Osteocyte (in vitro differentiated cells): ENCODE measurements around the gene SMARCB1. TPM values are rescaled to one million over a fixed set of nuclear protein-coding genes. Genes with fewer than 3 reads are reported as not detected.

ENCODE experiments used
- DNase-seq: peaks from one replicate; pipeline ENCODE4 v3.0.0; 2021; ENCODE audit warnings: mixed read lengths; ENCODE audit not compliant: unreplicated experiment; ENCODE audit errors: extremely low spot score
- H3K27ac Mint-ChIP-seq: one replicate; pipeline ENCODE4 v1.8.0; 2021; ENCODE audit warnings: mild to moderate bottlenecking, mixed read lengths; ENCODE audit not compliant: unreplicated experiment
- H3K27me3 Mint-ChIP-seq: one replicate; pipeline ENCODE4 v1.8.0; 2021; ENCODE audit warnings: mixed read lengths; ENCODE audit not compliant: unreplicated experiment
- H3K36me3 Mint-ChIP-seq: one replicate; pipeline ENCODE4 v1.8.0; 2021; ENCODE audit warnings: mixed read lengths; ENCODE audit not compliant: unreplicated experiment
- H3K4me1 Mint-ChIP-seq: one replicate; pipeline ENCODE4 v1.8.0; 2021; ENCODE audit warnings: mixed read lengths; ENCODE audit not compliant: unreplicated experiment
- H3K4me3 Mint-ChIP-seq: one replicate; pipeline ENCODE4 v1.8.0; 2021; ENCODE audit warnings: mild to moderate bottlenecking, moderate library complexity, mixed read lengths; ENCODE audit not compliant: unreplicated experiment
- H3K9me3 Mint-ChIP-seq: one replicate; pipeline ENCODE4 v1.8.0; 2021; ENCODE audit warnings: mixed read lengths; ENCODE audit not compliant: unreplicated experiment
- total RNA-seq: library from RNA; stranded (reverse); gene quantifications from 2 replicates; pipeline ENCODE4 v1.2.1, GENCODE V29; 2021
- TF ChIP-seq, protein P1 (sequence below): fragments of 200-600 bp; sonication (generic); IDR thresholded peaks from 2 replicates; pipeline ENCODE4 v1.5.0; 2021; ENCODE audit warnings: antibody characterized with exemption, mild to moderate bottlenecking, moderate library complexity

Gene SMARCB1
- total RNA-seq, 1 donor from 2014 or later, result 126 TPM

DNA sequence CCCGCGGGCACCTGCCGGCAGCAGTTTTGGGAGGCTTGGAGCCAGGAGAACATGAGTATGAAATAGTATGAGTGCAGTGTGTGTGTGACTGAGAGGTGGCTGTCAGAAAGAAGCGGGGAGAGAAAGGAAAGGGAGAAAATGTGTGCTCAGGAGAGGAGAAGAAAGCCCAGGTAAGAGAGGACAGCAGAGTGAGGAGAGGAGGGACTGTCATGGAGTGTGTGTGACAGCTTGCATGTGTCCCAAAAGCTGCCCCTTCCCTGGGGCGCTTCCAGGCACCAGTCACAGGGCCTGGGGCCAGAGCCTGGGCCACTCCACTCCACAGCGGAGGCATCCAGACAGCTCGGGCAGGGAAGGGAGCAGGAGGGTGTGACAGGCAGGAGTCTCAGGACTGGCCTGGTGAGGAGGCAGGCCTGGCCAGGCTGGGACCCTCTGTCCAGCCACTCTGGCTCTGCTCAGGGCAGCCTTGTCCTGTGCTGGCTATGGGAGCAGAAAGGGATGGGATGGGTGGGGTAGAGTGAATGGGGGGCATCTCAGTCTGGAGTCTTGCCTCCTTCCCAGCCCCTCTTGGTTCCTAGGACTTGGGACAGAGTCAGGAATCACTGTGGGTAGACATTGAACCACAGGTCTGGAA lies 13.2 kb upstream of the SMARCB1 start:
- Mint-ChIP-seq H3K9me3 (no peaks in the 10 kb centered on the region), H3K4me1 (peaks cover 54% of the 10 kb centered on the region), H3K27ac (peak overlapping the region; percentile 85), H3K4me3 (peak overlapping the region; percentile 72), H3K27me3 (no peaks in the 10 kb centered on the region), H3K36me3 (no peaks in the 10 kb centered on the region)
- TF ChIP-seq, protein P1, sequence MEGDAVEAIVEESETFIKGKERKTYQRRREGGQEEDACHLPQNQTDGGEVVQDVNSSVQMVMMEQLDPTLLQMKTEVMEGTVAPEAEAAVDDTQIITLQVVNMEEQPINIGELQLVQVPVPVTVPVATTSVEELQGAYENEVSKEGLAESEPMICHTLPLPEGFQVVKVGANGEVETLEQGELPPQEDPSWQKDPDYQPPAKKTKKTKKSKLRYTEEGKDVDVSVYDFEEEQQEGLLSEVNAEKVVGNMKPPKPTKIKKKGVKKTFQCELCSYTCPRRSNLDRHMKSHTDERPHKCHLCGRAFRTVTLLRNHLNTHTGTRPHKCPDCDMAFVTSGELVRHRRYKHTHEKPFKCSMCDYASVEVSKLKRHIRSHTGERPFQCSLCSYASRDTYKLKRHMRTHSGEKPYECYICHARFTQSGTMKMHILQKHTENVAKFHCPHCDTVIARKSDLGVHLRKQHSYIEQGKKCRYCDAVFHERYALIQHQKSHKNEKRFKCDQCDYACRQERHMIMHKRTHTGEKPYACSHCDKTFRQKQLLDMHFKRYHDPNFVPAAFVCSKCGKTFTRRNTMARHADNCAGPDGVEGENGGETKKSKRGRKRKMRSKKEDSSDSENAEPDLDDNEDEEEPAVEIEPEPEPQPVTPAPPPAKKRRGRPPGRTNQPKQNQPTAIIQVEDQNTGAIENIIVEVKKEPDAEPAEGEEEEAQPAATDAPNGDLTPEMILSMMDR, result no peak
- no peak for DNase-seq

- H3K4me3 Mint-ChIP-seq, result peak overlapping the region; percentile 72
- H3K36me3 Mint-ChIP-seq, result no peaks in the 10 kb centered on the region
- H3K4me1 Mint-ChIP-seq, result peaks cover 53% of the 10 kb centered on the region
- H3K9me3 Mint-ChIP-seq, result no peaks in the 10 kb centered on the region
- TF ChIP-seq, protein P1, result no peak
- H3K27ac Mint-ChIP-seq, result peak overlapping the region; percentile 85
- H3K27me3 Mint-ChIP-seq, result no peaks in the 10 kb centered on the region
- DNase-seq, result no peak
Observed at GRCh38 chr22:23774114-23774921, 12.4 kb upstream of the SMARCB1 start.

- Mint-ChIP-seq H3K27ac (peak overlapping the region; percentile 85), H3K4me3 (peak overlapping the region; percentile 72), H3K27me3 (no peaks in the 10 kb centered on the region), H3K4me1 (peaks cover 53% of the 10 kb centered on the region), H3K36me3 (no peaks in the 10 kb centered on the region), H3K9me3 (no peaks in the 10 kb centered on the region)
- TF ChIP-seq, protein P1, result no peak
- no peak for DNase-seq
Observed at GRCh38 chr22:23774922-23775436, 11.8 kb upstream of the SMARCB1 start.

GRCh38 chr22:23775779-23776375 lies 10.9 kb upstream of the SMARCB1 start:
- Mint-ChIP-seq H3K27ac (peak overlapping the region; percentile 61), H3K9me3 (no peaks in the 10 kb centered on the region), H3K27me3 (no peaks in the 10 kb centered on the region), H3K4me1 (peaks cover 54% of the 10 kb centered on the region), H3K36me3 (no peaks in the 10 kb centered on the region), H3K4me3 (no peak overlapping the region)
- TF ChIP-seq, protein P1, result peak; percentile 10
- DNase-seq, result no peak
